HUES64 (cell line): ENCODE results near the gene PTPRN2.

Experiments used
- H3K27ac ChIP-seq: 2 replicates; pipeline ENCODE4 v1.7.0; 2013; ENCODE audit warnings: low read depth, low read length, inconsistent platforms
- H3K27me3 ChIP-seq: 2 replicates; pipeline ENCODE4 v1.6.1; 2013; ENCODE audit warnings: mild to moderate bottlenecking, low read length; ENCODE audit not compliant: insufficient read depth
- H3K36me3 ChIP-seq: 2 replicates; pipeline ENCODE4 v1.6.1; 2013; ENCODE audit warnings: mild to moderate bottlenecking, low read length; ENCODE audit not compliant: insufficient read depth
- H3K4me1 ChIP-seq: 2 replicates; pipeline ENCODE4 v1.6.1; 2013; ENCODE audit warnings: mild to moderate bottlenecking, low read length, moderate library complexity; ENCODE audit not compliant: insufficient read depth
- H3K4me3 ChIP-seq: 2 replicates; pipeline ENCODE4 v1.5.1; 2013; ENCODE audit warnings: mild to moderate bottlenecking, low read length, moderate library complexity
- H3K9ac ChIP-seq: 2 replicates; pipeline ENCODE4 v1.6.1; 2013; ENCODE audit warnings: mild to moderate bottlenecking, low read depth, low read length
- H3K9me3 ChIP-seq: 2 replicates; pipeline ENCODE4 v1.6.1; 2013; ENCODE audit warnings: low read depth, low read length; ENCODE audit not compliant: insufficient read depth
- WGBS: fragments of 150-250, 120-280 bp; methylation state at CpG from one replicate; pipeline ENCODE4 v1.1.7; 2013; ENCODE audit warnings: missing lambda C conversion rate; 5-methylcytosine and 5-hydroxymethylcytosine counted together

Gene PTPRN2

GRCh38 chr7:157522189-157522588, 1065.4 kb downstream of the PTPRN2 start:
- H3K9ac ChIP-seq: no peak overlapping the region
- no peaks in the 10 kb centered on the region for H3K4me1 ChIP-seq
- H3K4me3 ChIP-seq: no peak overlapping the region
- peaks cover 88% of the 10 kb centered on the region for H3K9me3 ChIP-seq
- H3K36me3 ChIP-seq: no peaks in the 10 kb centered on the region
- H3K27ac ChIP-seq: no peak overlapping the region
- WGBS: 78% methylated on average over 18 of the region's 18 CpGs
- no peaks in the 10 kb centered on the region for H3K27me3 ChIP-seq

DNA sequence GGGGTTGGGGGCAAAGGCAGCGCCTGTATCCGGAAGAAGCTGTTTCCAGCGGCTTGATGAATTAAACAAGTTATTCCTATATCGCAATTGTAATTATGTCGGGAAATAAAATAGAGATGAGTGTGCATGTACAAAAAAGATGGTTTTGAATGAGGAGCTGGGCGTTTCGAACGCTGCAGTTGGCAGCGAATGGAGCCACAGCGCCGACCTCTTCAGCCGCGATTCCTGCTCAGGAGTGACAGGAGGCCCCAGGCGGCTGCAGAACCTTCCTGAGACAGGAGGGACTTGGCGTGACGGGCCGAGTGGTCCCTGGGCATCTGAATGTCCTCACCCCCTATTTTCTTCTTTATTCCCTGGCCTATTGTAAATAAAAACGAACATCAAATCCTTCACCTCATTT, 1065.9 kb downstream of the PTPRN2 start:
- peaks cover 87% of the 10 kb centered on the region for H3K9me3 ChIP-seq
- H3K27me3 ChIP-seq: no peaks in the 10 kb centered on the region
- H3K4me1 ChIP-seq: no peaks in the 10 kb centered on the region

GRCh38 chr7:157521061-157521731, 1066.4 kb downstream of the PTPRN2 start:
- Histone ChIP-seq H3K9ac (no peak overlapping the region), H3K27ac (no peak overlapping the region), H3K4me1 (no peaks in the 10 kb centered on the region), H3K27me3 (no peaks in the 10 kb centered on the region), H3K4me3 (no peak overlapping the region), H3K36me3 (no peaks in the 10 kb centered on the region), H3K9me3 (peaks cover 87% of the 10 kb centered on the region)
- WGBS: 92% methylated on average over 28 of the region's 28 CpGs

More for the DNA sequence above, 1065.9 kb downstream of the PTPRN2 start:
- Histone ChIP-seq H3K27ac (no peak overlapping the region), H3K36me3 (no peaks in the 10 kb centered on the region), H3K9ac (no peak overlapping the region), H3K4me3 (no peak overlapping the region)
- WGBS: 84% methylated on average over 18 of the region's 18 CpGs

- H3K9me3 ChIP-seq: peaks cover 90% of the 10 kb centered on the region
- no peaks in the 10 kb centered on the region for H3K36me3 ChIP-seq
- no peaks in the 10 kb centered on the region for H3K4me1 ChIP-seq
- no peak overlapping the region for H3K27ac ChIP-seq
- H3K27me3 ChIP-seq: no peaks in the 10 kb centered on the region
- no peak overlapping the region for H3K9ac ChIP-seq
- no peak overlapping the region for H3K4me3 ChIP-seq
- WGBS: 77% methylated on average over 8 of the region's 8 CpGs
Observed at GRCh38 chr7:157520249-157520648, 1067.4 kb downstream of the PTPRN2 start.

GRCh38 chr7:157519798-157520244, 1067.8 kb downstream of the PTPRN2 start:
- H3K9me3 ChIP-seq: peaks cover 91% of the 10 kb centered on the region

GRCh38 chr7:157519246-157519645, 1068.4 kb downstream of the PTPRN2 start:
- no peaks in the 10 kb centered on the region for H3K4me1 ChIP-seq
- no peaks in the 10 kb centered on the region for H3K27me3 ChIP-seq
- WGBS: 70% methylated on average over 10 of the region's 10 CpGs
- H3K27ac ChIP-seq: no peak overlapping the region
- H3K4me3 ChIP-seq: no peak overlapping the region
- peaks cover 91% of the 10 kb centered on the region for H3K9me3 ChIP-seq
- H3K36me3 ChIP-seq: no peaks in the 10 kb centered on the region
- no peak overlapping the region for H3K9ac ChIP-seq

More at GRCh38 chr7:157519798-157520244, 1067.8 kb downstream of the PTPRN2 start:
- Histone ChIP-seq H3K4me3 (no peak overlapping the region), H3K27me3 (no peaks in the 10 kb centered on the region), H3K36me3 (no peaks in the 10 kb centered on the region), H3K9ac (no peak overlapping the region), H3K4me1 (no peaks in the 10 kb centered on the region), H3K27ac (no peak overlapping the region)
- 79% methylated on average over 16 of the region's 16 CpGs for WGBS

DNA sequence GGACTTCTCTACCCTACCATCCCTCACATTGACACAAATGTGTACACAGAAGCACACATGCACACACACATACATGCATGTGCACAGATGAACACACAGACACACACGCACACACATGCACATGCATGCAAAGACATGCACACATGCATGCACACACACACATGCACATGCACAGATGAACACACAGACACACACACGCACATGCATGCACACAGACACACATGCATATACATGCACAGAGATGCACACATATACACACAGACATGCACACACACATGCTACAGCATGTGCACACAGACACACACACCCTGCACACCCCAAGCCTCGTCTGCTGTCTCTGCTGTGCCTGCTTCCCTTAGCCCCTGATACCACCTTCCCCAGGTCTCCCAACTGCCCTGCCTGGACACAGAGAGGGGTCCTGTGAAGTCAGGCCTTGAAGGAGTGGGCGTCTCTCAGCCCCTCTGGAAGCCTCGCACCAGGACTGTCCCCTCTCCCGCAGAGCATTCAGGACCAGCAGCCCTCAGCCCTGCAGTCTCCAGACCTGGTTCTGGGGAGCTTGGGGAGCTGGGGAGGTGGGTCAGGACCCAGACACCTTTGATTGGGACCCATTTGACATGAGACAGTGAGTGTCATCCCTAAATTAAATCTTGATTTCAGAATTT, 1069.0 kb downstream of the PTPRN2 start:
- 88% methylated on average over 6 of the region's 6 CpGs for WGBS
- H3K27me3 ChIP-seq: no peaks in the 10 kb centered on the region
- H3K36me3 ChIP-seq: no peaks in the 10 kb centered on the region
- no peaks in the 10 kb centered on the region for H3K4me1 ChIP-seq
- H3K9me3 ChIP-seq: peaks cover 91% of the 10 kb centered on the region
- no peak overlapping the region for H3K4me3 ChIP-seq
- no peak overlapping the region for H3K9ac ChIP-seq
- no peak overlapping the region for H3K27ac ChIP-seq

DNA sequence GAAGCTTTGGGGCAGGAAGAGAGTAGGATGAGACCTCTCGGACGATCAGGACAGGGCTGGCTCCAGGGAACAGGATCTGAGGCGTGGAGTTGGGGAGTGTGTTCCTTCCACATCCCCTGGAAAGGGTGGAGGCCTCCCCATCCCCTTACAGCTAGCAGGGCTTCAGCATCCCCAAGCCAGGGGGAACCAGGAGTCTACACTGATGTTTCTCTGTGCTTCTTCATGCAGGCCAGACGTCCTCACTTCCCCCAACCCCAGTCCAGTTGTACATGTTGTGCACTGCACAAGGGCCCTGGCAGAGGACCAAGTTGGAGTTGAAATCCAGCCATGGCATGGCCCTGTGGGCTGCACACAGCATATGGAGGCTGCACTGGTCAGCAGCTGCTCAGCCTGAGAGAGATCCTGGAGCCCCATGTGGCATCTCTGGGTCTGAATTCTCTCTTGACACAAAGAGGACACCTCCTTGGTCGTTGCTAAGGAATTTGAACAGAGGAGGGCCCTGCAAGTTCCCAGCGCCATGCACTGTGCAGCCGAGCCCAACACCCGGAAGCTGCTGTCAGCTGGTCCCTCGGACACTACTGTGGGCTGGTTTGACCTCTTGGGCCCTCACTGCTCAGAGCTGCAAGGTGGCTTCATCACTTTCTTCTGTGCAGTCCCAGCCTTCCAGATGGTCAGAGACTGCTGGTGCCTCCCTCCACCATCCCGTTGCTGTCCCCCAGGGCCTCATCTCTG, 1069.7 kb downstream of the PTPRN2 start:
- H3K27ac ChIP-seq: no peak overlapping the region
- H3K27me3 ChIP-seq: no peaks in the 10 kb centered on the region
- H3K4me3 ChIP-seq: no peak overlapping the region
- no peaks in the 10 kb centered on the region for H3K36me3 ChIP-seq
- WGBS: 68% methylated on average over 10 of the region's 10 CpGs
- no peaks in the 10 kb centered on the region for H3K4me1 ChIP-seq
- H3K9ac ChIP-seq: no peak overlapping the region
- peaks cover 89% of the 10 kb centered on the region for H3K9me3 ChIP-seq

- 80% methylated on average over 25 of the region's 25 CpGs for WGBS
- H3K36me3 ChIP-seq: no peaks in the 10 kb centered on the region
- H3K4me1 ChIP-seq: no peaks in the 10 kb centered on the region
- no peak overlapping the region for H3K4me3 ChIP-seq
- H3K27ac ChIP-seq: no peak overlapping the region
- H3K27me3 ChIP-seq: no peaks in the 10 kb centered on the region
- no peak overlapping the region for H3K9ac ChIP-seq
- H3K9me3 ChIP-seq: peaks cover 81% of the 10 kb centered on the region
Observed at GRCh38 chr7:157516911-157517781, 1070.5 kb downstream of the PTPRN2 start.

DNA sequence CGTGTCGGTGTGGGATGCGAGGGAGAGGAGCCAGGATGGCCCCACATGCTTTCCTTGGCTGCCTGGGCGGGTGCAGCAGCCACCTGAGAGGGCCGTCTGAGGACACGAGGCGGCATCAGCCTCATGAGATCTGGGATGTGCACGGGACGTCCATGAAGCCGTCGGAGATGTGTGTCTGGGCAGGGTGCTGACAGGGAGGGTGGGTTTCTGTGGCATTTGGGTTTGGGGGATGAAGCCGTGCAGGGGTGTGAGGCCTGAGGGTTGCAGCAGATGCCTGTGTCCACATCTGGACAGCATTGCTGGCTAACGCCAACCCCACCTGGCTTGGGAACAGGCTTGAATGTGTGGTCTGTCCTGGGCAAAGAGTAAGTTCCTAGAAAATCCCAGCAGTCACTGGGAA, 1071.3 kb downstream of the PTPRN2 start:
- Histone ChIP-seq H3K4me3 (no peak overlapping the region), H3K4me1 (no peaks in the 10 kb centered on the region), H3K9me3 (peaks cover 73% of the 10 kb centered on the region), H3K27me3 (no peaks in the 10 kb centered on the region), H3K36me3 (no peaks in the 10 kb centered on the region), H3K9ac (no peak overlapping the region), H3K27ac (no peak overlapping the region)
- WGBS: 81% methylated on average over 13 of the region's 13 CpGs
